HK-2 (cell line): ENCODE results near the gene CFAP57.

ENCODE experiments used
- DNase-seq: peaks from one replicate; pipeline ENCODE4 v3.0.0-alpha.2; 2018; ENCODE audit not compliant: unreplicated experiment

CFAP57 gene

DNA sequence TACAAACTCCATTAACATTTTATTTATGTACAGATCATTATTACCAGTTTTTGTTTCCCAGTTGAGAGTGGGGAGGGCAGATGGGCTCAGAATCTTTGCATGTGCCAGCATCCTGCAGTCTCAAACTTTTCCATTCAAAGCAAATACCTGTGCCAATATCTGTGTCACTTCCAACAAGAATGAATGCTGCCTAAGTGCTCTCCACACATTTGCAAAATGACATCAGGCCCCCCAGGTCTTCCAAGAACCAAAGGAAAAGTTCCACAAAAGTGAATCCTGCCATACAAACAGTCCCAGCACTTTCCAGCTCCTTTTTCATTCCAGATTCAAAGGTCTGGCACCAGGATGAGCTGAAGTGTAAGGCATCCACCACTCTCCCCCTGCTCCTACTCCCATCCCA is 127.0 kb downstream of the CFAP57 start:
- DNase-seq: no peak

- no peak for DNase-seq
Observed at GRCh38 chr1:43300378-43301094, 128.4 kb downstream of the CFAP57 start, which contains the start of gene TIE1. Gene TIE1 (plus strand): TSS chr1:43300982. CDS start chr1:43301072, 90 bp downstream.

DNA sequence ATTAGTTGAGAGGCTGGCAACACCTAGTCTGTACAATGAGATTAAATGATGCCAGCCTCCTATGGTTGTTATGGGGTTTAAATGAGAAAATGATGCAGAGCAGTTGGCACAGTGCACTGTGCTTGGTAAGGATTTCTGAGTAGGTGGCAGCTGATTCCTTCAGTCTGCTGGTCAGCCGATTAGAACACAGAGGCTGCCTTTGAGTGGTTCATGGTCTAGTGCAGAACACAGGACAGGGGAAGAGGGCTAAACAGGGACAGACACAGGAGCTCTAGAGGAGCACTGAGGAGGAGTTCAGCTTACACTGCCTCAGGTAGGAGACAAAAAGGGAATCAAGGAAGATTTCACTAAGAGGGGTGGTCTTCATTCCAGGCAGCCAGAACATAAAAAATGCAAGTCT is 130.1 kb downstream of the CFAP57 start:
- DNase-seq: no peak

GRCh38 chr1:43302721-43303470 is 130.8 kb downstream of the CFAP57 start:
- DNase-seq: no peak

DNA sequence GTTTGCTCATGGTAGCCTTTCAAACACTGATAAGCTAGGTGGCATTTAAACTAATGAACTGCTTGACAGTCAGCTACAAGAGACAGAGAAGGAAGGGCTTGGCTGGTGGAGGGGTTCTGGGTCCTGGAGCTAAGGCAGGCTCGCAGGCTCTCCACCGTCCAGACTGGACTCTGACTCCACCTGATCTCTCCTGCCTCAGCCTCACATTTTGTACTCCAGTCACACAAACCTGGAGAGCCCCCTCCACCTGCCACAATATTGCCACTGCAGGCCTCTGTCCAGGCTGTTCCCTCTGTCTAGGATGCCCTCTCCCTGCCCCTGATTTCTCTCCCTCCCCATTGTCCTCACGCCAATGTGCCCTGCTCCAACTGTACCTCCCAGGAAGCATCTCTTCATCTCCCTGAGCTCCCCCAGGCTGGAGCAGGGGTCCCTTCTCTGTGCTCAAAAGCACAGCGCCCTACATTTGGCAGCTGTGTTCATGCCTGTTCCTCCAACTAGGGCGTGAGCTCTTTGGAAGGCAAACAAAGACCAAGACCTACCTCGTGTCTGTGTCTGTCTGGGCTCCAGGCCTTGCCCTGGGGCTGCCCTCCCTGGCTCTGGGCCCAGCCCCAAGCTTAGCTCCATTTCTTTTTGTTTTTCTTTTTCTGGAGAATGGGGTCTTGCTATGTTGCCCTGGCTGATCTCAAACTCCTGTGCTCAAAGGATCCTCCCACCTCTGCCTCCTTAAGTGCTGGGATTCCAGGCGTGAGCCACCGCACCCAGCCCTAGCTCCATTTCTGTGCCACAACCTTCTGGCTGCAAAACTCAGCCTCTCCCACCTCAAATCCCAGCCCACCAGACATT is 131.6 kb downstream of the CFAP57 start:
- DNase-seq: no peak
